ENCODE measurements around the gene THSD7B. TPM values are rescaled to one million over a fixed set of nuclear protein-coding genes. Genes with fewer than 3 reads are reported as not detected.

THSD7B gene
- total RNA-seq, 4 donors from 2014 or later, result under 0.01 to 0.29 (median 0.03) TPM

GRCh38 chr2:136796339-136796738 lies 31.0 kb downstream of the THSD7B start:
- no peak for DNase-seq (ENCODE audit: extremely low spot score)
- TF ChIP-seq EP300 (IDR thresholded peaks at IDR 0.05) (no peak), CTCF (IDR thresholded peaks at IDR 0.05) (no peak), POLR2AphosphoS5 (IDR thresholded peaks at IDR 0.05) (no peak), POLR2A (IDR thresholded peaks at IDR 0.05; ENCODE audit: low read depth) (no peak)
- intact Hi-C loops (cut with DNase I), result no loop called here
- WGBS, result 89% methylated on average over 4 of the region's 4 CpGs
- Histone ChIP-seq H3K4me1 (no peaks in the 10 kb centered on the region), H3K27me3 (no peaks in the 10 kb centered on the region), H3K4me3 (no peak overlapping the region), H3K36me3 (no peaks in the 10 kb centered on the region), H3K27ac (replicated peaks in 1 of 4) (no peak overlapping the region), H3K9me3 (no peaks in the 10 kb centered on the region)

GRCh38 chr2:136798766-136799165 lies 33.4 kb downstream of the THSD7B start:
- intact Hi-C loops (cut with DNase I), result no loop called here
- H3K27me3 ChIP-seq, result no peaks in the 10 kb centered on the region
- no peak overlapping the region for H3K4me3 ChIP-seq
- H3K27ac ChIP-seq (replicated peaks in 1 of 4), result no peak overlapping the region
- DNase-seq (ENCODE audit: extremely low spot score), result no peak
- no peaks in the 10 kb centered on the region for H3K9me3 ChIP-seq
- TF ChIP-seq POLR2A (IDR thresholded peaks at IDR 0.05; ENCODE audit: low read depth) (no peak), CTCF (IDR thresholded peaks at IDR 0.05) (no peak), POLR2AphosphoS5 (IDR thresholded peaks at IDR 0.05) (no peak), EP300 (IDR thresholded peaks at IDR 0.05) (no peak)
- H3K4me1 ChIP-seq, result no peaks in the 10 kb centered on the region
- no peaks in the 10 kb centered on the region for H3K36me3 ChIP-seq

- WGBS, result 82% methylated on average over 4 of the region's 4 CpGs
These were observed 36.3 kb downstream of the THSD7B start for GRCh38 chr2:136801661-136802060.

GRCh38 chr2:136809998-136810397 lies 44.7 kb downstream of the THSD7B start:
- intact Hi-C loops (cut with DNase I), result no loop called here
- no peak overlapping the region for H3K27ac ChIP-seq (replicated peaks in 1 of 4)
- 42% methylated on average over 4 of the region's 4 CpGs for WGBS

More at GRCh38 chr2:136801661-136802060, 36.3 kb downstream of the THSD7B start:
- intact Hi-C loops (cut with DNase I), result no loop called here
- Histone ChIP-seq H3K9me3 (peaks cover 0 to 9% (median 4%) of the 10 kb centered on the region in 4 donors), H3K27ac (replicated peaks in 1 of 4) (no peak overlapping the region), H3K4me1 (no peaks in the 10 kb centered on the region), H3K36me3 (no peaks in the 10 kb centered on the region), H3K27me3 (no peaks in the 10 kb centered on the region), H3K4me3 (no peak overlapping the region)
- DNase-seq (ENCODE audit: extremely low spot score), result no peak
- TF ChIP-seq EP300 (IDR thresholded peaks at IDR 0.05) (no peak), CTCF (IDR thresholded peaks at IDR 0.05) (no peak), POLR2A (IDR thresholded peaks at IDR 0.05; ENCODE audit: low read depth) (no peak), POLR2AphosphoS5 (IDR thresholded peaks at IDR 0.05) (no peak)

More at GRCh38 chr2:136809998-136810397, 44.7 kb downstream of the THSD7B start:
- no peak for DNase-seq (ENCODE audit: extremely low spot score)
- Histone ChIP-seq H3K4me1 (no peaks in the 10 kb centered on the region), H3K27me3 (no peaks in the 10 kb centered on the region), H3K36me3 (no peaks in the 10 kb centered on the region), H3K4me3 (no peak overlapping the region), H3K9me3 (peaks cover 0 to 9% (median 4%) of the 10 kb centered on the region in 4 donors)
- TF ChIP-seq CTCF (IDR thresholded peaks at IDR 0.05), result no peak
- no peak for TF ChIP-seq POLR2AphosphoS5 (IDR thresholded peaks at IDR 0.05)
- TF ChIP-seq EP300 (IDR thresholded peaks at IDR 0.05), result no peak
- no peak for TF ChIP-seq POLR2A (IDR thresholded peaks at IDR 0.05; ENCODE audit: low read depth)

All from esophagus muscularis mucosa (tissue), 4 donors.